Stimulated activated naive CD4-positive, alpha-beta T cell (primary cell): ENCODE measurements around the gene RAP1GDS1.
"Not testable (repeated sequence)": the region's sequence is repeated elsewhere in the genome, so short reads cannot be mapped to it uniquely, and the experiment has no call there.

Experiments used
- DNase-seq, 6 experiments: peaks; one replicate each; lab custom pipeline; 2025; lab: John Stamatoyannopoulos, UW

The RAP1GDS1 gene

GRCh38 chr4:98352396-98352795, 91.2 kb downstream of the RAP1GDS1 start:
- no peak for DNase-seq

- DNase-seq = no peak
Observed at GRCh38 chr4:98352940-98353339, 91.8 kb downstream of the RAP1GDS1 start.

GRCh38 chr4:98358630-98359248, 97.6 kb downstream of the RAP1GDS1 start:
- no peak for DNase-seq

- DNase-seq = no peak
Observed at GRCh38 chr4:98359646-98360045, 98.5 kb downstream of the RAP1GDS1 start.

- no peak for DNase-seq
Observed at GRCh38 chr4:98363431-98363830, 102.2 kb downstream of the RAP1GDS1 start.

GRCh38 chr4:98366275-98366674, 105.1 kb downstream of the RAP1GDS1 start:
- DNase-seq = not testable (repeated sequence)

GRCh38 chr4:98368000-98368399, 106.8 kb downstream of the RAP1GDS1 start:
- DNase-seq = not testable (repeated sequence)

GRCh38 chr4:98369322-98369721, 108.1 kb downstream of the RAP1GDS1 start:
- no peak for DNase-seq

- DNase-seq = no peak
Observed at GRCh38 chr4:98374643-98375042, 113.5 kb downstream of the RAP1GDS1 start.

GRCh38 chr4:98377559-98377958, 116.4 kb downstream of the RAP1GDS1 start:
- no peak for DNase-seq

- no peak for DNase-seq
Observed at GRCh38 chr4:98381306-98381705, 120.1 kb downstream of the RAP1GDS1 start.

GRCh38 chr4:98383431-98384106, 122.4 kb downstream of the RAP1GDS1 start:
- no peak for DNase-seq

GRCh38 chr4:98385831-98386230, 124.6 kb downstream of the RAP1GDS1 start:
- no peak for DNase-seq

- DNase-seq = no peak
Observed at GRCh38 chr4:98387345-98388026, 126.3 kb downstream of the RAP1GDS1 start.

- DNase-seq = no peak
Observed at GRCh38 chr4:98394134-98394533, 132.9 kb downstream of the RAP1GDS1 start.

GRCh38 chr4:98399915-98400314, 138.7 kb downstream of the RAP1GDS1 start:
- DNase-seq = no peak

- no peak for DNase-seq
Observed at GRCh38 chr4:98406819-98407218, 145.6 kb downstream of the RAP1GDS1 start.

- no peak for DNase-seq
Observed at GRCh38 chr4:98411731-98412130, 150.5 kb downstream of the RAP1GDS1 start.

GRCh38 chr4:98416844-98417243, 155.7 kb downstream of the RAP1GDS1 start:
- DNase-seq = no peak

GRCh38 chr4:98420151-98420550, 159.0 kb downstream of the RAP1GDS1 start:
- DNase-seq = not testable (repeated sequence)

- no peak for DNase-seq
Observed at GRCh38 chr4:98421111-98421510, 159.9 kb downstream of the RAP1GDS1 start.

- DNase-seq = no peak
Observed at GRCh38 chr4:98423009-98423408, 161.8 kb downstream of the RAP1GDS1 start.

GRCh38 chr4:98430708-98431403, 169.7 kb downstream of the RAP1GDS1 start:
- DNase-seq = no peak
